Activated CD8-positive, alpha-beta memory T cell treated with anti-CD3 and anti-CD28 coated beads, Interleukin-2, amount 50 U/mL, for 1 hour (primary cell): ENCODE measurements around the gene GAPDHS.

Experiments
- DNase-seq: peaks from one replicate; pipeline ENCODE4 v3.0.0-alpha.2; 2020; ENCODE audit errors: extremely low read depth

Gene GAPDHS

GRCh38 chr19:35557539-35558399, 24.5 kb downstream of the GAPDHS start:
- DNase-seq, result no peak

- DNase-seq, result no peak
Measured at GRCh38 chr19:35558400-35559280, 25.4 kb downstream of the GAPDHS start.

GRCh38 chr19:35559281-35559659, 26.0 kb downstream of the GAPDHS start:
- DNase-seq, result no peak

GRCh38 chr19:35559781-35560180, 26.5 kb downstream of the GAPDHS start:
- no peak for DNase-seq

- no peak for DNase-seq
Measured at GRCh38 chr19:35560271-35560670, 27.0 kb downstream of the GAPDHS start.

GRCh38 chr19:35560677-35561076, 27.4 kb downstream of the GAPDHS start:
- DNase-seq, result no peak

GRCh38 chr19:35561436-35561835, 28.2 kb downstream of the GAPDHS start:
- no peak for DNase-seq

GRCh38 chr19:35562336-35562735, 29.1 kb downstream of the GAPDHS start:
- DNase-seq, result no peak

GRCh38 chr19:35562776-35563175, 29.5 kb downstream of the GAPDHS start:
- DNase-seq, result no peak

GRCh38 chr19:35563207-35563829, 30.1 kb downstream of the GAPDHS start, which contains the start of gene ATP4A:
ATP4A (minus strand) TSS chr19:35563658; CDS start chr19:35563629, 29 bp downstream.
- no peak for DNase-seq

- DNase-seq, result no peak
Measured at GRCh38 chr19:35565016-35565856, 32.0 kb downstream of the GAPDHS start.

- no peak for DNase-seq
Measured at GRCh38 chr19:35566738-35567137, 33.5 kb downstream of the GAPDHS start.

GRCh38 chr19:35569281-35569781, 36.1 kb downstream of the GAPDHS start:
- DNase-seq, result no peak

GRCh38 chr19:35571406-35571965, 38.2 kb downstream of the GAPDHS start:
- DNase-seq, result no peak

GRCh38 chr19:35577918-35578317, 44.7 kb downstream of the GAPDHS start:
- DNase-seq, result no peak

- DNase-seq, result no peak
Measured at GRCh38 chr19:35578707-35579106, 45.5 kb downstream of the GAPDHS start.

GRCh38 chr19:35582760-35583159, 49.5 kb downstream of the GAPDHS start:
- DNase-seq, result no peak

GRCh38 chr19:35585848-35586247, 52.6 kb downstream of the GAPDHS start, which contains the start of gene PMIS2:
PMIS2 (plus strand) TSS chr19:35586173; CDS start chr19:35586260, 87 bp downstream.
- no peak for DNase-seq

- DNase-seq, result no peak
Measured at GRCh38 chr19:35587321-35587720, 54.1 kb downstream of the GAPDHS start.

GRCh38 chr19:35590875-35591274, 57.6 kb downstream of the GAPDHS start:
- no peak for DNase-seq

GRCh38 chr19:35592226-35592625, 59.0 kb downstream of the GAPDHS start:
- DNase-seq, result no peak
